ENCODE results near the gene FCF1.

DNA sequence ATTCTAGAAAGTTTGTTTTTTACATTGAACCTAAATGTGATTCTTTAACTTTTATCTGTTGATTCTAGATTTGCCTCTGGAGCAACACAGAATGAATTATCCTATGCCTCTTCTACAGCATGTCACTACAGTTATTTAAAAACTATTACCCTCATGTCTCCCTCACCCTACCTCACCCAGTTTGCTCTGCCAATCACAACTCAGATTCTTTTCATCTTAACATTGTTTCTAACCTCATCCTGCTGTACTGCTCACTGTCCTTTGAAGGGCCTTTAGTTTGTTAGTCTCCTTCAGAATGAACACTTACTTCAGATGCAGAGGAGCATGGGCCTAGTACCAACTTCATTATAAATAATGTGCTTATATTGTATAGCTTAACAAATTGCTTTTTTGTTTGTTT lies 71.7 kb downstream of the FCF1 start:
- TF ChIP-seq POLR2A (IDR thresholded peaks at IDR 0.05): no peak
- TF ChIP-seq, protein P1, sequence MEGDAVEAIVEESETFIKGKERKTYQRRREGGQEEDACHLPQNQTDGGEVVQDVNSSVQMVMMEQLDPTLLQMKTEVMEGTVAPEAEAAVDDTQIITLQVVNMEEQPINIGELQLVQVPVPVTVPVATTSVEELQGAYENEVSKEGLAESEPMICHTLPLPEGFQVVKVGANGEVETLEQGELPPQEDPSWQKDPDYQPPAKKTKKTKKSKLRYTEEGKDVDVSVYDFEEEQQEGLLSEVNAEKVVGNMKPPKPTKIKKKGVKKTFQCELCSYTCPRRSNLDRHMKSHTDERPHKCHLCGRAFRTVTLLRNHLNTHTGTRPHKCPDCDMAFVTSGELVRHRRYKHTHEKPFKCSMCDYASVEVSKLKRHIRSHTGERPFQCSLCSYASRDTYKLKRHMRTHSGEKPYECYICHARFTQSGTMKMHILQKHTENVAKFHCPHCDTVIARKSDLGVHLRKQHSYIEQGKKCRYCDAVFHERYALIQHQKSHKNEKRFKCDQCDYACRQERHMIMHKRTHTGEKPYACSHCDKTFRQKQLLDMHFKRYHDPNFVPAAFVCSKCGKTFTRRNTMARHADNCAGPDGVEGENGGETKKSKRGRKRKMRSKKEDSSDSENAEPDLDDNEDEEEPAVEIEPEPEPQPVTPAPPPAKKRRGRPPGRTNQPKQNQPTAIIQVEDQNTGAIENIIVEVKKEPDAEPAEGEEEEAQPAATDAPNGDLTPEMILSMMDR (IDR thresholded peaks at IDR 0.05): no peak
